ENCODE measurements around the gene RAB12.

- no peak for TF ChIP-seq CTCF (conservative IDR thresholded peaks at IDR 0.05)
- TF ChIP-seq EZH2 (IDR thresholded peaks at IDR 0.05; ENCODE audit: low read depth) = no peak
Observed at GRCh38 chr18:8643326-8643878, 34.2 kb downstream of the RAB12 start.
